LNCaP clone FGC (cell line): ENCODE data around the gene OR4P4.

Experiments
- DNase-seq: peaks from one replicate; pipeline ENCODE4 v3.0.0-alpha.2; 2011; ENCODE audit warnings: low read depth
- H3K4me3 ChIP-seq: 2 replicates; pipeline ENCODE4 v1.5.1; 2011; ENCODE audit warnings: mild to moderate bottlenecking, low read depth, low read length, control low read depth
- TF ChIP-seq, protein P1 (sequence below): IDR thresholded peaks from 2 replicates; pipeline ENCODE4 v1.5.1; 2012; ENCODE audit warnings: mild to moderate bottlenecking; ENCODE audit not compliant: control insufficient read depth, insufficient read depth; ENCODE audit errors: extremely low read depth

The OR4P4 gene

DNA sequence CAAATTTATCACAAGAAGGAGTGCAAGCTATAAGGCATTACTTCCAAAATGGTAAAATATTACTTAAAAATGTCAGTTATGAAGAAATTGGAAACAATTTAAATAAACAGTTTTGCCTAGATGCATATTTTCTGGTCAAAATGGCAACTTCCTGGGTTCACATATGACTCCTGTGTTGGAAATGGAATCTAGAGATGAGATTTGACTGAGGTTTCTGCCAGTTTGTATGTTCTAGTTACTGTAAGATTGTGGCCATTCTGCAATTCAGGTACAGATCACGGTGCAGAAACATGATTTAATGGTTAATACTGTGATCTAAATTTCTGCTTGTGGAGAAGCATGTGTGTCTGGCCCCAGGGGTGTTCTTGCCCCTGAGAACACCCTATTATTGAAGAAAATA lies 23.7 kb downstream of the OR4P4 start:
- no peak for DNase-seq
- TF ChIP-seq, protein P1, sequence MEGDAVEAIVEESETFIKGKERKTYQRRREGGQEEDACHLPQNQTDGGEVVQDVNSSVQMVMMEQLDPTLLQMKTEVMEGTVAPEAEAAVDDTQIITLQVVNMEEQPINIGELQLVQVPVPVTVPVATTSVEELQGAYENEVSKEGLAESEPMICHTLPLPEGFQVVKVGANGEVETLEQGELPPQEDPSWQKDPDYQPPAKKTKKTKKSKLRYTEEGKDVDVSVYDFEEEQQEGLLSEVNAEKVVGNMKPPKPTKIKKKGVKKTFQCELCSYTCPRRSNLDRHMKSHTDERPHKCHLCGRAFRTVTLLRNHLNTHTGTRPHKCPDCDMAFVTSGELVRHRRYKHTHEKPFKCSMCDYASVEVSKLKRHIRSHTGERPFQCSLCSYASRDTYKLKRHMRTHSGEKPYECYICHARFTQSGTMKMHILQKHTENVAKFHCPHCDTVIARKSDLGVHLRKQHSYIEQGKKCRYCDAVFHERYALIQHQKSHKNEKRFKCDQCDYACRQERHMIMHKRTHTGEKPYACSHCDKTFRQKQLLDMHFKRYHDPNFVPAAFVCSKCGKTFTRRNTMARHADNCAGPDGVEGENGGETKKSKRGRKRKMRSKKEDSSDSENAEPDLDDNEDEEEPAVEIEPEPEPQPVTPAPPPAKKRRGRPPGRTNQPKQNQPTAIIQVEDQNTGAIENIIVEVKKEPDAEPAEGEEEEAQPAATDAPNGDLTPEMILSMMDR = no peak
- H3K4me3 ChIP-seq = no peak overlapping the region

DNA sequence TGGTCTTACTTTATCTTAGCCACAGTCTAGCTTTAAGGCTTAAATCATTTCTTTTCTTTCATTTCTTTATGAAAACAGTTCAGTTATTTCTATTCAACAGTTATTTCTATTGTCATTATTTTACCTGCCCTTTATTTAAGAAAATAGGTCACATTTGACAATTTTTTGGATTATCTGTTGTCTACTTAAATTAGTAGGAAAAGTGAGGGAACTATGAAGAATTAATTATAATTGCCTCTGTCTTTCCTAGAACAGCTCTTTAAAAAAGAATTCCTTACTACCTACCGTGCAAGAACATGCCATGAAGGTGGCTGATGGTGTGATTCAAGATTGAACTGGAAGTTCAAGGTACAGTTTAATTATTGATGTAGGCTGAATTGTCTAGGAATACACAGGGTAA lies 27.0 kb downstream of the OR4P4 start, which contains the start of gene OR4C6:
Gene OR4C6 (plus strand): TSS at position 301 of the 400 bp plus-strand sequence. CDS start 2,966 bp downstream, outside the sequence.
- no peak for DNase-seq
- no peak within 1 kb of the TSS for H3K4me3 ChIP-seq
- TF ChIP-seq, protein P1 = no peak

DNA sequence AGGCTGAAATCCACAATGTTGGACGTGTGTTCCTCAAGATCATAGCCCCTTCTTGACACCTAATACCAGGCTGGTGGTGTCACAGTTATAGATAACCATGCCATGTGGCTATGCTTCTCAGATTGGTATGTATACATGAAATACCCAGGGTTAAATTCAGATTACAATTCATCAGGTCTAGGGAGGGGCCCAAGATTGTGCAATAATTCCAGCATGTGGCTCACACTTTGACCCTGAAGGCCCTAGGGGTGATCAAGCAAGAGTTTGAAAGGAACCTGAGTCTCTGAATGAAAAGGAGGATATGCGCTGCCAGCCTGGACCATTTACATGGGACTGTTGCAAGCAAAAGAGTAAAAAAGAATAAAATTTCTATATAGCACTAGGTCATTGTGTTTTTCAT lies 34.5 kb downstream of the OR4P4 start:
- no peak overlapping the region for H3K4me3 ChIP-seq
- TF ChIP-seq, protein P1 = no peak
- no peak for DNase-seq

DNA sequence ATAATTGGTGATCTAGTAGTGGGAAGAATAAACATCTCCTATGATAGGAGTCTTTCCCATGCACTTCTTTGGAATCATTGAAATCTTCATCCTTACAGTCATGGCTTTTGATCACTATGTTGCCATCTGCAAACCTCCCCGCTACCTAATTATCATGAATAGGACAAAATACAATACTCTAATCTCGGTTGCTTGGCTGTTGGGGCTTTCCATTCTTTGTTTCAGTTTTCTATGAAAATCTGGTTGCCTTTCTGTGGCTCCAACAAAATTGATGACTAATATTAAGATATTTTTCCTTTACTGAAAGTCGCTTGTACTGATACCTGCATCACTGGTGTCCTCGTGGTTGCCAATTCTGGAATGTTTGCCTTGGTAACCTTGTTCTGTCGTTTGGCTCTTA lies 38.9 kb downstream of the OR4P4 start:
- TF ChIP-seq, protein P1 = no peak
- no peak for DNase-seq
- no peak overlapping the region for H3K4me3 ChIP-seq
